ENCODE results near the gene AHCYL2. TPM values are rescaled to one million over a fixed set of nuclear protein-coding genes. Genes with fewer than 3 reads are reported as not detected.
A peak's percentile ranks its signal among the peaks of the same experiment; 100 is the strongest.

Gene AHCYL2
- total and polyA plus RNA-seq, 5 donors from 2014 or later, result 6.2 to 18.5 (median 8.3) TPM

DNA sequence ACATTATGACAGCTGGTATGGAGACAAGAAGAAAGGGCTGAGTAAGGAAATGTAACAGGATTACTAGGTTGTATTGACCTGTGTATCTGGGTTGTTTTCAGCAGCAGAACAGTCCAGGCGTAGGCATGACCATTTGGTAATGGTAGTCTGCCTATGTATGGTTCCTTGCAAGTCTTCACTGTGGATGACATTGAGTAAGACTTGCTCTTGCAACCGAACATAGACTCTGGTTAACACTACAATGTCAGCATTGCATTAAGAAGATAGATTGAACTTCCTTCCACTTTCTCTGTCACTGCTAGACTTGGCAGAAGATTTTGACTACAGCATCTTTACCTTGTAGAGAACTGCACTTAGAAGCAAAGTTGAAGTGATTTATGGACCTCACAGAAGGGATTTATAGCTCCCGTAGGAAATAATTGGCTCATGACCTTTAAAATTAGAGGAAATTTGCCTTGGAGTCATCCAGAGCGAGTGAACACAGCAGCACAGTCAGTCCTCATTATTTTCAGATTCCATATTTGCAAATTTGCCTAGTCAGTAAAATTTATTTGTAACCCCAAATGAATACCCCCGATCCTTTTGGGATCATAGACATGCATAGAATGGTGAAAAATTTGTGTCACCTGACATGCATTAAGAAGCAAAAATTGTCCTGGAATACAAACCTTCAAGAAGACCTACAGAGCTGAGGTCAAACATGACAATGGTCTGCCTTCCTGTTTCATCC, 129.8 kb downstream of the AHCYL2 start:
- peaks cover 0 to 4% (median 0%) of the 10 kb centered on the region in 4 donors for H3K4me1 Mint-ChIP-seq
- H3K27me3 ChIP-seq (ENCODE audit: control insufficient read depth, insufficient read depth, low read length), result no peaks in the 10 kb centered on the region
- H3K27ac Mint-ChIP-seq, result no peak overlapping the region
- H3K27me3 Mint-ChIP-seq, result no peaks in the 10 kb centered on the region
- no peak overlapping the region for H3K4me3 ChIP-seq (ENCODE audit: low read depth, low read length)
- H3K4me3 Mint-ChIP-seq, result no peak overlapping the region
- no peaks in the 10 kb centered on the region for H3K36me3 ChIP-seq (ENCODE audit: control insufficient read depth, insufficient read depth, low read length)
- H3K9me3 ChIP-seq (ENCODE audit: control insufficient read depth in 2 of 2, low read length in 2 of 2), result no peaks in the 10 kb centered on the region
- H3K9me3 Mint-ChIP-seq, result no peaks in the 10 kb centered on the region
- ATAC-seq (ENCODE audit: low read depth in 2 of 2) (no peak), DNase-seq (no peak)
- no peak overlapping the region for H3K27ac ChIP-seq (ENCODE audit: insufficient read depth, low read length, poor library complexity, severe bottlenecking)
- no peaks in the 10 kb centered on the region for H3K36me3 Mint-ChIP-seq
- H3K4me1 ChIP-seq (ENCODE audit: control insufficient read depth, insufficient read depth, low read length, poor library complexity, severe bottlenecking), result no peaks in the 10 kb centered on the region

DNA sequence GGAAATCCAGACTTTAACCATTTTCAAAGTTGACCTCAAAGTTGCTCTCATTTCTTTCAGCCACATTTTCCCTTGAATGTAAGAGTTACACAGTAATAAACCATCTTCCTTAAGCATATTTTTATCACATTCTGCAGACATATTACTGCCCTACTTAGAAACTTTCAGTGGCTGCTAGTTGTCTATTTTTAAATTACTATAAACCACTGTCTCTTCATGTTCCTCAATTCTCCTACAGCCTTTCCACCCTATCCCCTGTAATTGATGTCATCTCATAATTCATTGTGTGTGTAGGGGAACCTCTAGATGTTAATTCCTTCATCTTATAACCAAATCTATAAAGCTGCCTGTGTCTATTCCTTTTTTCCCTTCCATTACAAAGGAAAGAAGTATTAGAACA, 131.3 kb downstream of the AHCYL2 start:
- Histone ChIP-seq H3K4me3 (ENCODE audit: low read depth, low read length) (no peak overlapping the region), H3K9me3 (ENCODE audit: control insufficient read depth in 2 of 2, low read length in 2 of 2) (no peaks in the 10 kb centered on the region), H3K4me1 (ENCODE audit: control insufficient read depth, insufficient read depth, low read length, poor library complexity, severe bottlenecking) (no peaks in the 10 kb centered on the region), H3K27me3 (ENCODE audit: control insufficient read depth, insufficient read depth, low read length) (no peaks in the 10 kb centered on the region), H3K27ac (ENCODE audit: insufficient read depth, low read length, poor library complexity, severe bottlenecking) (no peak overlapping the region), H3K36me3 (ENCODE audit: control insufficient read depth, insufficient read depth, low read length) (no peaks in the 10 kb centered on the region)
- DNase-seq (no peak), ATAC-seq (ENCODE audit: low read depth in 2 of 2) (no peak)
- Mint-ChIP-seq H3K27ac (no peak overlapping the region), H3K27me3 (no peaks in the 10 kb centered on the region), H3K4me3 (no peak overlapping the region), H3K36me3 (no peaks in the 10 kb centered on the region), H3K4me1 (peaks cover 0 to 1% (median 0%) of the 10 kb centered on the region in 4 donors), H3K9me3 (no peaks in the 10 kb centered on the region)

DNA sequence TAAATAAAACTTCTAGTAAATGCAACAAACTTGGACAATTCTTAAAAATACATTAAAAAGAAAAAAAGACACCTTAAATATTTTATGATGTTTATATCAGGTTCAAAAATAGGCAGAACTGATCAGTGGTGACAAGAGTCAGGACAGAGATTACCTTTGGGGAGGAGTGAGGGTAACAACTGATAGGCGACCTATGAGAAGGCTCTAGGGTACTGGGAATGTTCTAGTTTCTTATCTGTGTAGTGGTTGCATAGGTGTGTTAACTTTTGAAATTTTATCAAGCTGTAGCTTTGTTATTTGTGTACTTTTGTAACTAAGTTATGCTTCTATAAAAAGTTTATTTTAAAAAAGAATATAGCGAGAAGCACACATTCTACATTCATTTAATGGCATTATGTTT, 134.3 kb downstream of the AHCYL2 start:
- H3K4me1 Mint-ChIP-seq, result no peaks in the 10 kb centered on the region
- Histone ChIP-seq H3K27me3 (ENCODE audit: control insufficient read depth, insufficient read depth, low read length) (no peaks in the 10 kb centered on the region), H3K9me3 (ENCODE audit: control insufficient read depth in 2 of 2, low read length in 2 of 2) (no peaks in the 10 kb centered on the region), H3K4me3 (ENCODE audit: low read depth, low read length) (no peak overlapping the region), H3K27ac (ENCODE audit: insufficient read depth, low read length, poor library complexity, severe bottlenecking) (no peak overlapping the region), H3K4me1 (ENCODE audit: control insufficient read depth, insufficient read depth, low read length, poor library complexity, severe bottlenecking) (no peaks in the 10 kb centered on the region), H3K36me3 (ENCODE audit: control insufficient read depth, insufficient read depth, low read length) (no peaks in the 10 kb centered on the region)
- H3K9me3 Mint-ChIP-seq, result no peaks in the 10 kb centered on the region
- no peak overlapping the region for H3K27ac Mint-ChIP-seq
- DNase-seq (no peak), ATAC-seq (ENCODE audit: low read depth in 2 of 2) (no peak)
- H3K4me3 Mint-ChIP-seq, result no peak overlapping the region
- no peaks in the 10 kb centered on the region for H3K27me3 Mint-ChIP-seq
- no peaks in the 10 kb centered on the region for H3K36me3 Mint-ChIP-seq

DNA sequence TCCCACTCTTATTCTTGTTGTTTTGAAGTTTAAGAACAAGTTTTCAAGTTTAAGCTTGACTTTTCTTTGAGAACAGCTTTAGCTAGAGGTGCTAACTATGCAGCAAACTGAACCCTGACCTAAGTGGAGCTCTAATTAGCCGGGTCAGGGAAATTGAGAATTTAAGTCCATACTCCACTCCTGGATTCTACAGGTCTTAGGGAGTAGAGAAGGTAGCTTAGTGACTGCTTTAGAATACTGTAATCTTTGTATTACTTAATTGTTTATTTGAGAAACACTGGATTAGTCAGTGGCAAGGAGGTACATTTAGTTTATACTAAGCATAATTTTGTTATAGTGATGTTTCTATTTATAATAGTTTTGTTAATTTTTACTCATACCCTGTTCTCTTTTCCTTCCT, 134.8 kb downstream of the AHCYL2 start:
- Histone ChIP-seq H3K4me1 (ENCODE audit: control insufficient read depth, insufficient read depth, low read length, poor library complexity, severe bottlenecking) (no peaks in the 10 kb centered on the region), H3K27ac (ENCODE audit: insufficient read depth, low read length, poor library complexity, severe bottlenecking) (no peak overlapping the region), H3K27me3 (ENCODE audit: control insufficient read depth, insufficient read depth, low read length) (no peaks in the 10 kb centered on the region), H3K9me3 (ENCODE audit: control insufficient read depth in 2 of 2, low read length in 2 of 2) (no peaks in the 10 kb centered on the region), H3K36me3 (ENCODE audit: control insufficient read depth, insufficient read depth, low read length) (no peaks in the 10 kb centered on the region), H3K4me3 (ENCODE audit: low read depth, low read length) (no peak overlapping the region)
- Mint-ChIP-seq H3K9me3 (no peaks in the 10 kb centered on the region), H3K4me1 (no peaks in the 10 kb centered on the region), H3K27ac (no peak overlapping the region), H3K4me3 (no peak overlapping the region), H3K27me3 (no peaks in the 10 kb centered on the region), H3K36me3 (no peaks in the 10 kb centered on the region)
- DNase-seq (no peak), ATAC-seq (ENCODE audit: low read depth in 2 of 2) (no peak)

DNA sequence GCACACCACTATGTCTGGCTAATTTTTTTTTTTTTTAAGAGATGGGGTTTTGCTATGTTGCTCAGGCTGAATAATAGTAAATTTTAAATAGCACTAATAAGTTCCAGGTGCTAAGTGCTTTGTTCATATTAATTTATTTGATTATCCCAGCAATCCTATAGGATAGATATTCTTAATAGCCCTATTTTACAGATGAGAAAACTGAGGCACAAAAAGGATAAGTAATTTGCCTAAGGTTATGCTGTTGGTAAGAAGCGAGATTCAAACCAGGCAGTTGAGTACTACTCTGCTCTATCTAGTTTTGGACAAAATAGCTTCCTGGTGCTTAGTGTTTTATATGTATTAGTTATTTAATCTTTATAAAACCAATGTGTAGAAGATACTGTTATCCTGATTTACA, 136.9 kb downstream of the AHCYL2 start:
- H3K36me3 ChIP-seq (ENCODE audit: control insufficient read depth, insufficient read depth, low read length), result no peaks in the 10 kb centered on the region
- H3K9me3 ChIP-seq (ENCODE audit: control insufficient read depth in 2 of 2, low read length in 2 of 2), result no peaks in the 10 kb centered on the region
- no peaks in the 10 kb centered on the region for H3K4me1 ChIP-seq (ENCODE audit: control insufficient read depth, insufficient read depth, low read length, poor library complexity, severe bottlenecking)
- no peaks in the 10 kb centered on the region for H3K36me3 Mint-ChIP-seq
- DNase-seq, result no peak
- H3K4me1 Mint-ChIP-seq, result no peaks in the 10 kb centered on the region
- H3K27ac Mint-ChIP-seq, result no peak overlapping the region
- H3K27me3 Mint-ChIP-seq, result no peaks in the 10 kb centered on the region
- no peaks in the 10 kb centered on the region for H3K27me3 ChIP-seq (ENCODE audit: control insufficient read depth, insufficient read depth, low read length)
- H3K9me3 Mint-ChIP-seq, result no peaks in the 10 kb centered on the region
- H3K4me3 ChIP-seq (ENCODE audit: low read depth, low read length), result no peak overlapping the region
- no peak overlapping the region for H3K27ac ChIP-seq (ENCODE audit: insufficient read depth, low read length, poor library complexity, severe bottlenecking)
- ATAC-seq (ENCODE audit: low read depth in 2 of 2), result no peak
- no peak overlapping the region for H3K4me3 Mint-ChIP-seq

DNA sequence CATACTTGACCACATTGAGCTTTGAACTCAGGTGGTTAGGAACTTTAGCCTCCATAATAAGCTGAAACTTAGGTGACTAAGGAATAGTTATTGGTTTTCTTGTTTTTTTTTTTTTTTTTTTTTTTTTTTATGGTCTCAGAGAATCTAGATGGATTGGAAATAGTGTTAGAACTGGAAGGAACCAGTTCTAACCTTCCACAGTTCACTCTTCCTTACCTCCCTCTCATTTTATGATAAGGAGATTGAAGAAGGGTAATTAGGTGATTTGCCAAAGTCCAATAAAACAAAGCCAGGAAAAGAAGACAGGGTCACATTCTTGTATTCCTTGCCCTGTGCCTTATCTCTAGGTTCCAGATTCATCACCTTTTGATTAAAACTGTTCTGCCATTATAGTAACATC, 137.7 kb downstream of the AHCYL2 start:
- Mint-ChIP-seq H3K4me3 (no peak overlapping the region), H3K27me3 (no peaks in the 10 kb centered on the region), H3K36me3 (no peaks in the 10 kb centered on the region), H3K9me3 (no peaks in the 10 kb centered on the region), H3K27ac (no peak overlapping the region), H3K4me1 (peaks cover 0 to 6% (median 2%) of the 10 kb centered on the region in 4 donors)
- Histone ChIP-seq H3K36me3 (ENCODE audit: control insufficient read depth, insufficient read depth, low read length) (no peaks in the 10 kb centered on the region), H3K4me1 (ENCODE audit: control insufficient read depth, insufficient read depth, low read length, poor library complexity, severe bottlenecking) (peaks cover 1% of the 10 kb centered on the region), H3K27me3 (ENCODE audit: control insufficient read depth, insufficient read depth, low read length) (no peaks in the 10 kb centered on the region), H3K9me3 (ENCODE audit: control insufficient read depth in 2 of 2, low read length in 2 of 2) (no peaks in the 10 kb centered on the region), H3K4me3 (ENCODE audit: low read depth, low read length) (no peak overlapping the region), H3K27ac (ENCODE audit: insufficient read depth, low read length, poor library complexity, severe bottlenecking) (no peak overlapping the region)
- no peak for DNase-seq
- no peak for ATAC-seq (ENCODE audit: low read depth in 2 of 2)

DNA sequence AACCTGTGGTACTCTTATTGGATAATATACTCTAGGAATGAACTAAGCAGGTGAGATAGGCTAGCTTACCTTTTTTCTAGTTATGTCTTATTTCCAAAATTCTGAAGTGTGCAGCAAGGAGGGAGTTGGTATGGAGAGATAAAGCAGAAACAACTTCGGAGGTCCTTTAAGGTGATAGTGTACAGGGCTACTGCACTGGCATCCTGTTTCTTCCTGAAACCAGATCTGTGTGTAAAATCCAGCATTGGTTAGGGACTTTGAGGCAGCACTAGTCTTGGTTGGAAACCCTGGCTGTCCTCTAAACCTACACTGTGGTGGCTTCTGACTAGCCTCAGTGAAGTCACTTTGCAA, 142.5 kb downstream of the AHCYL2 start:
- Mint-ChIP-seq H3K36me3 (no peaks in the 10 kb centered on the region), H3K4me3 (peak overlapping the region in 3 of 4 donors; percentile 77 to 92 (median 81)), H3K27me3 (no peaks in the 10 kb centered on the region), H3K4me1 (peaks cover 2 to 28% (median 20%) of the 10 kb centered on the region in 4 donors), H3K9me3 (no peaks in the 10 kb centered on the region), H3K27ac (peak overlapping the region in 2 of 3 donors; percentile 54 to 71)
- Histone ChIP-seq H3K4me3 (ENCODE audit: low read depth, low read length) (no peak overlapping the region), H3K9me3 (ENCODE audit: control insufficient read depth in 2 of 2, low read length in 2 of 2) (no peaks in the 10 kb centered on the region), H3K4me1 (ENCODE audit: control insufficient read depth, insufficient read depth, low read length, poor library complexity, severe bottlenecking) (peaks cover 18% of the 10 kb centered on the region), H3K27me3 (ENCODE audit: control insufficient read depth, insufficient read depth, low read length) (no peaks in the 10 kb centered on the region), H3K27ac (ENCODE audit: insufficient read depth, low read length, poor library complexity, severe bottlenecking) (peak overlapping the region; percentile 41), H3K36me3 (ENCODE audit: control insufficient read depth, insufficient read depth, low read length) (no peaks in the 10 kb centered on the region)
- DNase-seq, result no peak
- no peak for ATAC-seq (ENCODE audit: low read depth in 2 of 2)

DNA sequence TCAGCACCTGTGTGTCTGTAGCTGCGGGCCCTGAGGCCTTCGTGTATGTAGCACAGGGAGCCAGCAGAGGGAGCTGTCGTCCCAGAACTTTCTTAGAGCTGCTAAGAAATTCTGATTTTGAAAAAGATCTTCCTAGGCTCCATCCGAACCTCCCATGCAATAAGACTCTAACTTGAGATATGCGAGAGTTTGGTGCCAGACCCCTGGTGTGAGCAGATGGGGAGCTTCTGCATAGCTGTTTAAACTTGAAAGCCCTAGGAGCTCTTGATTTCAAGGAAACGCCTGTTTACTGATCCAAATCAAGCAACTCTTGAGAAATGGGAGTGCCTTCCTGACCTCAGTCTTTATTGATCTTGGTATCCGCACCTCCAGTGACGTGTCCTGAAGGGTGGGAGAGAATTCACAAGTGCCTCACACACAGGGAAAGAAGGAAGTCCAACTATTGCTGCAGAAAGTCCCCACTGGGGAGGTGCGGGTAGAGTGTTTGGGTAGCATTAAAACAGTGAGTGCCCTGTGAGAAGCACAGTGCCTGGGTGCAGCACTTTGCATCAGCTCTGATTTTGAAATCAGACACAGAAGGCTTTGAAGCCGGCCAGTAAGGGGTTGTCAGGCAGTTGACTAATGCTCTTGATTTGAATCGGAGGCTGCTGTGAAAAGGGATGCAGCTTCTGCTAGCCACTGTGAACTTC, 143.0 kb downstream of the AHCYL2 start:
- DNase-seq, result peak; percentile 52 to 89 (median 66)
- peaks cover 18% of the 10 kb centered on the region for H3K4me1 ChIP-seq (ENCODE audit: control insufficient read depth, insufficient read depth, low read length, poor library complexity, severe bottlenecking)
- H3K27me3 ChIP-seq (ENCODE audit: control insufficient read depth, insufficient read depth, low read length), result no peaks in the 10 kb centered on the region
- peak overlapping the region; percentile 75 for H3K4me3 ChIP-seq (ENCODE audit: low read depth, low read length)
- H3K36me3 ChIP-seq (ENCODE audit: control insufficient read depth, insufficient read depth, low read length), result no peaks in the 10 kb centered on the region
- Mint-ChIP-seq H3K27ac (peak overlapping the region; percentile 54 to 85 (median 71)), H3K9me3 (no peaks in the 10 kb centered on the region), H3K4me3 (peak overlapping the region; percentile 77 to 92 (median 82)), H3K27me3 (no peaks in the 10 kb centered on the region), H3K4me1 (peaks cover 2 to 28% (median 21%) of the 10 kb centered on the region in 4 donors), H3K36me3 (peaks cover 2% of the 10 kb centered on the region)
- peak; percentile 80 to 84 for ATAC-seq (ENCODE audit: low read depth in 2 of 2)
- H3K27ac ChIP-seq (ENCODE audit: insufficient read depth, low read length, poor library complexity, severe bottlenecking), result peak overlapping the region; percentile 41
- no peaks in the 10 kb centered on the region for H3K9me3 ChIP-seq (ENCODE audit: control insufficient read depth in 2 of 2, low read length in 2 of 2)

Measured in CD4-positive, CD25-positive, alpha-beta regulatory T cell (primary cell).